Effector memory CD4-positive, alpha-beta T cell (primary cell): ENCODE results near the gene RGS11.
"Not testable (repeated sequence)": the region's sequence is repeated elsewhere in the genome, so short reads cannot be mapped to it uniquely, and the experiment has no call there.

Experiments
- DNase-seq, 3 donors: peaks; one replicate each; pipeline ENCODE4 v3.0.0-alpha.2; 2020
- H3K27ac ChIP-seq: 2 replicates; pipeline ENCODE4 v1.7.0; 2013; ENCODE audit warnings: mild to moderate bottlenecking, low read length, moderate library complexity; ENCODE audit not compliant: insufficient read depth, poor library complexity, severe bottlenecking
- H3K27me3 ChIP-seq: replicated peaks from 2 replicates; pipeline ENCODE4 v1.7.0; 2013; ENCODE audit warnings: mild to moderate bottlenecking, low read length; ENCODE audit not compliant: insufficient read depth, control insufficient read depth, poor library complexity, severe bottlenecking
- H3K36me3 ChIP-seq: 2 replicates; pipeline ENCODE4 v1.7.0; 2013; ENCODE audit warnings: mild to moderate bottlenecking, low read length, moderate library complexity; ENCODE audit not compliant: control insufficient read depth, insufficient read depth
- H3K4me1 ChIP-seq: 2 replicates; pipeline ENCODE4 v1.7.0; 2013; ENCODE audit warnings: low read length, mild to moderate bottlenecking; ENCODE audit not compliant: control insufficient read depth, insufficient read depth, poor library complexity, severe bottlenecking
- H3K4me3 ChIP-seq: 2 replicates; pipeline ENCODE4 v1.7.0; 2013; ENCODE audit warnings: low read length, low read depth, mild to moderate bottlenecking; ENCODE audit not compliant: insufficient read depth, poor library complexity, severe bottlenecking
- H3K9me3 ChIP-seq: 2 replicates; pipeline ENCODE4 v1.7.0; 2013; ENCODE audit warnings: mild to moderate bottlenecking, low read length, moderate library complexity; ENCODE audit not compliant: control insufficient read depth

RGS11 gene

DNA sequence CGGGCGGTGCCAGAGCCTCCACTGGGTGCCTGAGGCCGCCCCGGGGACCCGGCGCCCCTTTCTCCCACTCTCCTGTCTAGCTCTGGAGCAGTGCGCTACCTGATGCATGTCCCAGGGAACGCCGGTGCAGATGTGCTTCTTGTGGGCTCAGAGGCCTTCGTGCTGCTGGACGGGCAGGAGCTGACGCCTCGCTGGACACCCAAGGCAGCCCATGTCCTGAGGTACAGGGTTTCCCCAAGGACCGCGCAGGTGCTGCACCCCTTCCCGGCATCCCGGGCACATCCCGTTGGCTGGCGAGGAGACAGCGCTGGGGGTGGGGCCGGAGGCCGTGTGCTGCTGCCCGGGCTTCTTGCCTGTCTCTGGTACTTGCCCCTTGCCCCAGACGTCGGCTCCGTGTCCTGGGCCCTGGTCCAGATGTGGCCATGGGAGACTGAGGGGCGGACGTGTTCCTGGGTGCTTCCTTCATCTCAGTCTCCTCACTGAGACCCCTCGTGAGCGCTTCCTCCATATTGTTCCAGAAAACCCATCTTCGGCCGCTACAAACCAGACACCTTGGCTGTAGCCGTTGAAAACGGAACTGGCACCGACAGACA, 12.5 kb downstream of the RGS11 start:
- H3K36me3 ChIP-seq: peaks cover 30% of the 10 kb centered on the region
- DNase-seq: no peak
- H3K9me3 ChIP-seq: no peaks in the 10 kb centered on the region

GRCh38 chr16:262121-262745, 13.5 kb downstream of the RGS11 start:
- Histone ChIP-seq H3K27ac (no peak overlapping the region), H3K9me3 (no peaks in the 10 kb centered on the region), H3K4me3 (no peak overlapping the region), H3K4me1 (no peaks in the 10 kb centered on the region), H3K27me3 (no peaks in the 10 kb centered on the region), H3K36me3 (peaks cover 30% of the 10 kb centered on the region)
- no peak for DNase-seq

More for the DNA sequence above, 12.5 kb downstream of the RGS11 start:
- H3K27me3 ChIP-seq: no peaks in the 10 kb centered on the region
- H3K4me3 ChIP-seq: no peak overlapping the region
- no peaks in the 10 kb centered on the region for H3K4me1 ChIP-seq
- no peak overlapping the region for H3K27ac ChIP-seq

DNA sequence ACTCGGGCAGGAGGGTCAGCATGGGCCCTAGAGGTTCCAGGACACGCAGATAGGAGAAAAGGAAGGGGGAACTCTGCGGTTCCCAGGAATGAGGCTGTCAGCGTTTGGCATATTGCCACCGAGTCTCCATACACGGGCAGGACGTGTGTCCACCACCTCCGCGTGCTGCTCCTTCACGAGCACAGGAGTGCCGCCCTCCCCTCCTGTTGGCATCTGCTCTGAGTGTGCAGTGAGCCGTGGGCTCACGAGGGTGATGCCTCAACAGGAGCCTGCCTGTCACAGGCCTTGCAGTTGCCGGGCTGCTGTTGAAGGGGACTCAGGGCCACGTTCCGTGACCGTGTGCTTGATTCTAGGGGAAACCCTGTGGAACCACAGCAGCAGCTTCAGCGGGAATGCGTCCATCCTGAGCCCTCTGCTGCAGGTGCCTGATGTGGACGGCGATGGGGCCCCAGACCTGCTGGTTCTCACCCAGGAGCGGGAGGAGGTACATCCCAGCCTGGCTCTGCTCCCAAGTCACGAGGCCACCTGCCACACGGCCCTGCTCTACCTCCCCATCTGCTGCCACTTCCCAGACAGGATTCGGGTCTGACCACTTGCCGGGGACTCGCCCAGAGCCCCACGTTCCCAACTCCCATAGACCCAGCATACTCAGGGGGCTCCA, 14.6 kb downstream of the RGS11 start:
- no peak for DNase-seq
- no peak overlapping the region for H3K4me3 ChIP-seq
- H3K27me3 ChIP-seq: no peaks in the 10 kb centered on the region
- no peaks in the 10 kb centered on the region for H3K9me3 ChIP-seq
- peaks cover 30% of the 10 kb centered on the region for H3K36me3 ChIP-seq
- H3K27ac ChIP-seq: no peak overlapping the region
- H3K4me1 ChIP-seq: no peaks in the 10 kb centered on the region

DNA sequence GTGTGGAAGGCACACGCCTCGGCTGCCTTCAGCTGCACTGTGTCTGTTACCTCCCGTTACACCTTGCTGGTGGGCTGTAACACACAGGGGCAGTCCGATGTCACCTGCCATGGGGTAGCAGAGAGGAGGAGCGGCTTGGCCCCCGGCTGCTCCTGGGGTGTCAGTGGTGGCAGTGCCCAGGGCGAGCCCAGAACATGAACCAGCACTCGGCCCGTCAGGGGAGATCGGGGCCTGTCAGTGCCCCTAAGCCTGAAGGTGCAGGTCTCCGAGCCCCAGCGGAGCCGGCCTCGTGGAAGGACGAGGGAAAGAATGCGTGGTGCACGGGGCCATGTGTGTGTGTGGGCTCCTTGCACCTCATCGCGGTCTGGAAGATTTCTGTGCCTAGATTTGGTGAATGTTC, 15.4 kb downstream of the RGS11 start:
- H3K27me3 ChIP-seq: no peaks in the 10 kb centered on the region
- no peak overlapping the region for H3K4me3 ChIP-seq
- no peak overlapping the region for H3K27ac ChIP-seq
- H3K9me3 ChIP-seq: no peaks in the 10 kb centered on the region
- no peak for DNase-seq
- no peaks in the 10 kb centered on the region for H3K4me1 ChIP-seq
- H3K36me3 ChIP-seq: peaks cover 35% of the 10 kb centered on the region

DNA sequence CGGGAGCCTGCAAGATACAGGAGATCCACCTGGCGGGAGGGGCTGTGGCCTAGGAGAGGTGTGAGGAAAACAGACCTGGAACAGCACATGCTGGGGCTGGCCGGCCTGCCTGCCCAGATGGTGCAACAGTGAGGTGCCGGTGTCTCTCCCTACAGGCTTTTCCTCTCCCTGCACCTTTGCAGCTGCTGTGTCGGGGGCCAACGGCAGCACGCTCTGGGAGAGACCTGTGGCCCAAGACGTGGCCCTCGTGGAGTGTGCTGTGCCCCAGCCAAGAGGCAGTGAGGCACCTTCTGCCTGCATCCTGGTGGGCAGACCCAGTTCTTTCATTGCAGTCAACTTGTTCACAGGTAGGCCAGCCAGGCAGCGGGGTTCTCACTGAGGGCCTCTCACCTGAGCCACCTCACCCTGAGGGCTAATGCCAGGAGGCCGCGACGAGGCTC, 15.9 kb downstream of the RGS11 start:
- Histone ChIP-seq H3K4me3 (no peak overlapping the region), H3K27ac (no peak overlapping the region), H3K9me3 (no peaks in the 10 kb centered on the region), H3K36me3 (peaks cover 32% of the 10 kb centered on the region), H3K27me3 (no peaks in the 10 kb centered on the region), H3K4me1 (no peaks in the 10 kb centered on the region)
- DNase-seq: no peak

DNA sequence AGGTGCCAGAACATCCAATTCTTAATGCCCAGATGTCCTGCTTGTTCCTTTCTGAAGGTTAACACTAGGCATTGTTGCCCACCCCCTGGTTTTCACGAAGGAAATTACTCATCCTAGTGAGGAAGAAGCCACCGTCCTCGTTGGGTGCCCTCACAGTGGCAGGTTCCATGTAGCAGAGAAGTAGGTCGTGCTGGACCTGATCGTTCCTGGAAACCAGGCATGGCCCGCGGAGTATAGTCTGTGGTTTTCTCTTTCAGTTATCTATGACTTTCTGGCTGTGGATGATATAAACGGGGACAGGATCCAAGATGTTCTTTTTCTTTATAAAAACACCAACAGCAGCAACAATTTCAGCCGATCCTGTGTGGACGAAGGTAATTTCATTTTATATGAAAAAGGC, 16.5 kb downstream of the RGS11 start:
- Histone ChIP-seq H3K4me3 (no peak overlapping the region), H3K27ac (no peak overlapping the region), H3K27me3 (no peaks in the 10 kb centered on the region), H3K36me3 (peaks cover 31% of the 10 kb centered on the region), H3K9me3 (no peaks in the 10 kb centered on the region), H3K4me1 (peaks cover under 1% of the 10 kb centered on the region)
- DNase-seq: no peak

DNA sequence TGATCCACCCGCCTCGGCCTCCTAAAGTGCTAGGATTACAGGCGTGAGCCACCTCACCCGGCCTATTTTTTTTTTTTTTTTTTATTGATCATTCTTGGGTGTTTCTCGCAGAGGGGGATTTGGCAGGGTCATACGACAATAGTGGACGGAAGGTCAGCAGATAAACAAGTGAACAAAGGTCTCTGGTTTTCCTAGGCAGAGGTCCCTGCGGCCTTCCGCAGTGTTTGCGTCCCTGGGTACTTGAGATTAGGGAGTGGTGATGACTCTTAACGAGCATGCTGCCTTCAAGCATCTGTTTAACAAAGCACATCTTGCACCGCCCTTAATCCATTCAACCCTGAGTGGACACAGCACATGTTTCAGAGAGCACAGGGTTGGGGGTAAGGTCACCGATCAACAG, 17.7 kb downstream of the RGS11 start:
- not testable (repeated sequence) for DNase-seq, H3K4me3 ChIP-seq, H3K4me1 ChIP-seq, H3K27ac ChIP-seq, H3K9me3 ChIP-seq, H3K27me3 ChIP-seq
- peaks cover 21% of the 10 kb centered on the region for H3K36me3 ChIP-seq

GRCh38 chr16:255183-255582, 20.6 kb downstream of the RGS11 start:
- no peak for DNase-seq
- Histone ChIP-seq H3K4me3 (no peak overlapping the region), H3K36me3 (peaks cover 5% of the 10 kb centered on the region), H3K4me1 (peaks cover 13% of the 10 kb centered on the region), H3K27ac (no peak overlapping the region), H3K9me3 (no peaks in the 10 kb centered on the region), H3K27me3 (no peaks in the 10 kb centered on the region)

- Histone ChIP-seq H3K27me3 (no peaks in the 10 kb centered on the region), H3K27ac (no peak overlapping the region), H3K4me1 (peaks cover 13% of the 10 kb centered on the region), H3K9me3 (no peaks in the 10 kb centered on the region), H3K36me3 (peaks cover 5% of the 10 kb centered on the region), H3K4me3 (no peak overlapping the region)
- no peak for DNase-seq
Observed at GRCh38 chr16:254461-254860, 21.3 kb downstream of the RGS11 start.

- peaks cover 5% of the 10 kb centered on the region for H3K36me3 ChIP-seq
- H3K9me3 ChIP-seq: no peaks in the 10 kb centered on the region
- no peak overlapping the region for H3K4me3 ChIP-seq
- no peak for DNase-seq
- no peak overlapping the region for H3K27ac ChIP-seq
- no peaks in the 10 kb centered on the region for H3K27me3 ChIP-seq
- H3K4me1 ChIP-seq: peaks cover 13% of the 10 kb centered on the region
Observed at GRCh38 chr16:253833-254232, 21.9 kb downstream of the RGS11 start.
